GM10847 (cell line): Measurements from ENCODE around the gene SPRY2.

Source experiments
- POLR2A ChIP-seq: IDR thresholded peaks from 2 replicates; pipeline ENCODE4 v1.6.1; 2011; ENCODE audit not compliant: insufficient read length; ENCODE audit errors: extremely low read depth

SPRY2 gene, protein sequence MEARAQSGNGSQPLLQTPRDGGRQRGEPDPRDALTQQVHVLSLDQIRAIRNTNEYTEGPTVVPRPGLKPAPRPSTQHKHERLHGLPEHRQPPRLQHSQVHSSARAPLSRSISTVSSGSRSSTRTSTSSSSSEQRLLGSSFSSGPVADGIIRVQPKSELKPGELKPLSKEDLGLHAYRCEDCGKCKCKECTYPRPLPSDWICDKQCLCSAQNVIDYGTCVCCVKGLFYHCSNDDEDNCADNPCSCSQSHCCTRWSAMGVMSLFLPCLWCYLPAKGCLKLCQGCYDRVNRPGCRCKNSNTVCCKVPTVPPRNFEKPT

GRCh38 chr13:80341101-80341755 is at the start of gene SPRY2:
Gene SPRY2, minus strand, starts transcription at chr13:80341126. Its CDS starts 3,421 bp downstream, at chr13:80337705.
- TF ChIP-seq POLR2A = peak; percentile 13

GRCh38 chr13:80390338-80390737 is 49.4 kb upstream of the SPRY2 start:
- TF ChIP-seq POLR2A = no peak

GRCh38 chr13:80389073-80390038 is 48.4 kb upstream of the SPRY2 start:
- no peak for TF ChIP-seq POLR2A

DNA sequence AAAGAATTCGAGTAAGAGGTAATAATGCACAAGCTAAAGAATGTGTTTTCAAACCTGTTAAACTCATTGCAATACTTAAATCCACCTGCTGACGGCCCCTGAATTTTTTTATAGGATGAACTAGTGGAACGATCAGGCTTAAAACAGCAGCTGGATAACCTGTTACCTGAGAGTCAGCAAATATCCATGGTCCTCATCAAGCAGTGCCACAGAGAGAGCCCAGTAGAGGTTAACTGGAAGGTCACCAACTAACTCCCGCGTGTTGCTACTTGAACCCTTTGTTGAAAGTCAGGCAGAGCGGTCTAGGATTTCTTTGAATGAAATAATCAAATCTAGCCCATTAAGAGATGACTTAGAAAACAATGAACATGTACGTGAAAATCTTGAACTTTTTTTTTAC is 47.6 kb upstream of the SPRY2 start:
- TF ChIP-seq POLR2A = no peak

GRCh38 chr13:80386592-80386991 is 45.7 kb upstream of the SPRY2 start:
- TF ChIP-seq POLR2A = no peak

GRCh38 chr13:80386002-80386401 is 45.1 kb upstream of the SPRY2 start:
- no peak for TF ChIP-seq POLR2A

GRCh38 chr13:80382576-80382975 is 41.6 kb upstream of the SPRY2 start:
- TF ChIP-seq POLR2A = no peak

- no peak for TF ChIP-seq POLR2A
These were observed 38.3 kb upstream of the SPRY2 start for GRCh38 chr13:80379245-80379644.

DNA sequence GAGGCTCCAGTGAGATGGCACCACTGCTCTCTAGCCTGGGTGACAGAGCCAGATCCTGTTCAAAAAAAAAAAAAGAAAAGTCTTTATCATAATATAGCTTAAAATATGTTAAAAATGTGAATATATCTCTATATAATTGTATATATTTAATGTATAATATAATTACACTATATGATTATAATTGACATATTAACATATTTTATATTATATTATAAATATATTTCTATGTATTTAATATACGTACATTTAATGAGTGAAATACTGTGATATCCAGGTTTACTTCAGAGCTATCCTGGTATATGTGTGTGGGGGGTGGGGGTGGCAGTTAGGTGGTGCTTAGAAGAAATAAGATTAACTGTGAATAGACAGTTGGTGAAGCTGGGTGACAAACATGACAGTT is 35.6 kb upstream of the SPRY2 start:
- no peak for TF ChIP-seq POLR2A

- TF ChIP-seq POLR2A = no peak
These were observed 34.0 kb upstream of the SPRY2 start for GRCh38 chr13:80374901-80375300.

- TF ChIP-seq POLR2A = no peak
These were observed 33.5 kb upstream of the SPRY2 start for GRCh38 chr13:80374444-80374843.

DNA sequence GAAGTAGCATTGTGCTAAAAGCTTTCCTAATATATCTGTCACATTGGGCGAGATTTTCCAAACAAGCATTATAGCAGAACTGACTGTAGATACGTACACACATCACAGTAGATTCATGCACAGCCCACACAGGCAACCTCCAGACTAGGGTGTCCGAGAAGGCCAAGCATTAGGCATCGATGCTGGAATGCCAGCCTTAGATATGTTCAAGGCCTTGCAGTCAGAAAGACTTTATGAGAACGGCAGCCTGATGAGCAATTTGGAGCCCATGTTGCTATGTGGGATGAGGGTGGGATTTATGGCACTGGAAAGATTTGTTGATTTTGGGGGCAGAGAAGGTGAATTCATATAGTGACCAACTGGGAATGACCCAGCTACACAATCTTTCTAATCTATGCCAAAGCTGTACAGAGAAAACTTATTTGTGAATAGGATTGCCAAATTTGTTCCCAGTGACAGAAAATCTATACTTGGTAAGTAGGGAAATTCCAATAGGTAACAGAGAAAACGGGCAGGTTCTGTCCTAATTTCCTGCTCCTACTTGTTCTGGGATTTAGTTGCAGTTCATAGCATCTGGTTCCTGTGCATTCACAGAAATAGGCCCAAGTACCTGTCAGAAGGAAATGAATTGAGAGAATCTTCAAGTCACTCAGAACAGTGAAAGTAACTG is 31.0 kb upstream of the SPRY2 start:
- TF ChIP-seq POLR2A = no peak

DNA sequence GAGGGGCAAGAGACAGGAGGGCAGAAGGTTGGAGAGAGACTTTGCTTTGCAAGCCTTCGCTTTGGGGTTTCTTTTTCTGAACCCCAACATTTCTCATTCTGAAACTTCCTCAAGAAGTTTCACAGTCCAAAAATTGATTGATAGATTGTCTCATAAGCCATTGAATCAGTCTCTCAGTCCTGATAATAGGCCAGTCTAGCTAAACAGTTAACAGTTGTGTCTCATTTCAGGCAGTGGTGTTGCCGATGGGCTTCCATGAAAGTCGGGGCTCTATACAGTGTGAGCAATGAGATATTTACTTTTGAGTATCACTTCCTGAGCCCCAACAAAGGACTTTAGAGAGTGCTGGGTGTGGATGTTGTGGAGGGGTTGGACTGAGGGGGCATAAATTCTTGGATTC is 26.5 kb upstream of the SPRY2 start:
- no peak for TF ChIP-seq POLR2A

DNA sequence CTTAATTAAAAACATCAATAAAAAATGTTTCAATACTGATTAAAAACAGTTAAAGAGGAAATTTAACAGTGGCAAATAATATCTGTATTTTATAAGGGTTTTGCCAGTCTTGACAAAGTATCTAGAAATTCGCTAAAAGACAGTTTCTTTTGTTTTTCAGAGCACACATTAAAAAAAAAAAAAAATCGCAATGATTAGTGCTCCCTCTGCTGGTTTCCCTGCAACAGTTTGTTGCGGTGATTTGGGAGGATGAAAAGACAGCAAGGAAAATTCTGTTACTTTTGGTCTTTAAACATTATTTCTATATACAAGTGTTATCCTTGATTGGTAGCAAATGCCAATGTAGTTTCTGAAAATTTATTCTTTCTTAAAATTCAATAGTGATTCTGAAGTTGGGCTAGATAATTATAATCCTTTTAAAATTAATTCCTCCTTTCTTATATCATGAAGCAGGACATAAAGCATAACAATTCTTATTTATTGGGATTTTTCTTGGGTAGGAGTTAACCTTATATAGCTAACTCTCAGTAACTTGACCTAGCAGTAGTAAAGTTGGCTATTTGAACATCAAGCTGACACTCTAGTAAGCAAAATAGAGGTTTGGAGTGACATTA is 23.1 kb upstream of the SPRY2 start:
- no peak for TF ChIP-seq POLR2A

DNA sequence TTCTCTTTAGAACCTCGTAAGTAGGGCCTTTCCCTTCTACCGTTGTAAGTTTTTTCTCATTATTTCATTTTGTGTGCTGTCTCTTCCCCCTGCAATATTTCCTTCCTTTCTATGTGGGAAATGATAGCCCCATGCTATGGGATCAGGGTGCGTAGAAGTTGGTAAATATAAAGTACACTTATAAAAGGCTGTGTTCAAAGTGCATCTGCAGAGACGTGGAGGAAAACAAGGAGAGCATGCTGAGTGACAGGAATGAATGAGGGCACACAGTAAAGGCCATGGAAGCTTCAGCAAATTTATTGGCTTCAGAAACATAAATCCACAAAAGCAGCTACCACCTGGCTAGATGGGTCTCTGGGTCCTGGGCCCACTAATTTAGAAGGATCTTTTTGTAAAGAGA is 21.6 kb upstream of the SPRY2 start:
- no peak for TF ChIP-seq POLR2A
